Cardiac muscle cell (in vitro differentiated cells and primary cell): ENCODE results near the gene SLC22A3. TPM values are rescaled to one million over a fixed set of nuclear protein-coding genes. Genes with fewer than 3 reads are reported as not detected.

Experiments
- DNase-seq, 2 donors: peaks; one replicate each; pipeline versions ENCODE4 v3.0.0 to v3.0.0-alpha.2; 2010 to 2017; ENCODE audit warnings: low read depth in 1 of 2, low spot score in 1 of 2
- H3K27ac ChIP-seq: fragments of 200-600 bp; sonication (generic); 2 replicates; pipeline ENCODE4 v1.5.1; 2016
- H3K27me3 ChIP-seq: fragments of 200-600 bp; sonication (generic); 2 replicates; pipeline ENCODE4 v1.6.0; 2016; ENCODE audit warnings: control low read depth
- H3K36me3 ChIP-seq: fragments of 200-600 bp; sonication (generic); 2 replicates; pipeline ENCODE4 v1.5.1; 2016; ENCODE audit warnings: control low read depth
- H3K4me1 ChIP-seq: fragments of 200-600 bp; sonication (generic); 2 replicates; pipeline ENCODE4 v1.8.1; 2017; ENCODE audit warnings: low read depth, mild to moderate bottlenecking, mixed run types
- H3K4me3 ChIP-seq: fragments of 200-600 bp; sonication (generic); 2 replicates; pipeline ENCODE4 v1.5.1; 2016; ENCODE audit warnings: mild to moderate bottlenecking
- H3K9me3 ChIP-seq: fragments of 200-600 bp; sonication (generic); 2 replicates; pipeline ENCODE4 v1.5.1; 2017; ENCODE audit warnings: low read depth, mild to moderate bottlenecking, control low read depth
- CTCF ChIP-seq: IDR thresholded peaks from 2 replicates; pipeline ENCODE4 v1.5.1; 2012; ENCODE audit warnings: low read depth, mild to moderate bottlenecking, low read length
- polyA plus RNA-seq: library from polyadenylated mRNA; unstranded; fragments of >200 nt; fragmentation: Nextera tagmentation; extraction: Ambion mirVana; gene quantifications from 2 replicates; pipeline ENCODE4 v1.2.1, GENCODE V29; 2016
- total RNA-seq: library from RNA; depleted of rRNA; stranded (reverse); fragments of >200 nt; gene quantifications from 2 replicates; pipeline ENCODE4 v1.2.3, GENCODE V29; 2016

The SLC22A3 gene
- total and polyA plus RNA-seq, 2 experiments from 2014 or later: 0.74 TPM; not detected in 1

- H3K4me1 ChIP-seq: no peaks in the 10 kb centered on the region
- DNase-seq: no peak
- no peaks in the 10 kb centered on the region for H3K36me3 ChIP-seq
- H3K27me3 ChIP-seq: no peaks in the 10 kb centered on the region
- no peaks in the 10 kb centered on the region for H3K9me3 ChIP-seq
- no peak for TF ChIP-seq CTCF
- no peak overlapping the region for H3K27ac ChIP-seq
- H3K4me3 ChIP-seq: no peak overlapping the region
Measured at GRCh38 chr6:160316261-160316660, 31.9 kb upstream of the SLC22A3 start.

- Histone ChIP-seq H3K27ac (no peak overlapping the region), H3K4me1 (no peaks in the 10 kb centered on the region), H3K9me3 (no peaks in the 10 kb centered on the region), H3K36me3 (no peaks in the 10 kb centered on the region), H3K4me3 (no peak overlapping the region), H3K27me3 (no peaks in the 10 kb centered on the region)
- no peak for DNase-seq
- no peak for TF ChIP-seq CTCF
Measured at GRCh38 chr6:160319246-160319645, 28.9 kb upstream of the SLC22A3 start.

- no peaks in the 10 kb centered on the region for H3K36me3 ChIP-seq
- H3K4me3 ChIP-seq: no peak overlapping the region
- DNase-seq: no peak
- no peaks in the 10 kb centered on the region for H3K27me3 ChIP-seq
- no peak overlapping the region for H3K27ac ChIP-seq
- no peaks in the 10 kb centered on the region for H3K4me1 ChIP-seq
- H3K9me3 ChIP-seq: no peaks in the 10 kb centered on the region
- no peak for TF ChIP-seq CTCF
Measured at GRCh38 chr6:160321729-160322505, 26.3 kb upstream of the SLC22A3 start.

GRCh38 chr6:160327981-160328380, 20.2 kb upstream of the SLC22A3 start:
- H3K27ac ChIP-seq: no peak overlapping the region
- no peaks in the 10 kb centered on the region for H3K27me3 ChIP-seq
- H3K9me3 ChIP-seq: no peaks in the 10 kb centered on the region
- no peak for TF ChIP-seq CTCF
- no peaks in the 10 kb centered on the region for H3K4me1 ChIP-seq
- H3K36me3 ChIP-seq: no peaks in the 10 kb centered on the region
- no peak overlapping the region for H3K4me3 ChIP-seq
- DNase-seq: no peak

GRCh38 chr6:160328447-160328846, 19.7 kb upstream of the SLC22A3 start:
- no peak overlapping the region for H3K4me3 ChIP-seq
- no peaks in the 10 kb centered on the region for H3K27me3 ChIP-seq
- H3K4me1 ChIP-seq: no peaks in the 10 kb centered on the region
- DNase-seq: no peak
- no peak for TF ChIP-seq CTCF
- H3K36me3 ChIP-seq: no peaks in the 10 kb centered on the region
- no peak overlapping the region for H3K27ac ChIP-seq
- H3K9me3 ChIP-seq: no peaks in the 10 kb centered on the region
